ENCODE data around the gene SLAMF9. TPM values are rescaled to one million over a fixed set of nuclear protein-coding genes. Genes with fewer than 3 reads are reported as not detected.

Gene SLAMF9
- total and polyA plus RNA-seq, 2 of the 8 experiments (the other 6 are each of a cell fraction or from before 2014, with no cell fraction given), result not detected

- POLR2A ChIA-PET (ENCODE audit: partially characterized antibody), result no interaction called here
- Histone ChIP-seq H3K9me3 (ENCODE audit: insufficient read depth in 2 of 2, low read depth in 1 of 2, low read length in 1 of 2) (no peaks in the 10 kb centered on the region), H3K56ac (replicated peaks; ENCODE audit: insufficient read length, low read depth, low read length) (no peak overlapping the region), H2AK5ac (ENCODE audit: low read depth, low read length) (no peak overlapping the region), H3K27ac (ENCODE audit: low read depth, low read length) (no peak overlapping the region), H4K20me1 (replicated peaks in 1 of 2; ENCODE audit: control insufficient read depth in 1 of 2, insufficient read depth in 2 of 2, low read length in 2 of 2) (no peaks in the 10 kb centered on the region), H3K14ac (ENCODE audit: insufficient read length) (no peak overlapping the region), H3K23me2 (ENCODE audit: low read depth, low read length) (no peaks in the 10 kb centered on the region), H3K79me1 (ENCODE audit: low read depth, low read length) (no peaks in the 10 kb centered on the region), H4K91ac (replicated peaks; ENCODE audit: insufficient read length, low read length) (no peak overlapping the region), H3K36me3 (ENCODE audit: control insufficient read depth in 2 of 4, insufficient read depth in 4 of 4, low read length in 3 of 4) (no peaks in the 10 kb centered on the region), H2AFZ (ENCODE audit: low read length) (no peak overlapping the region), H3K4me2 (ENCODE audit: insufficient read depth in 1 of 2, low read depth in 2 of 2, low read length in 2 of 2) (no peak overlapping the region), H2BK120ac (replicated peaks; ENCODE audit: low read depth, low read length) (no peak overlapping the region), H3K4me3 (ENCODE audit: extremely low read depth in 1 of 4, insufficient read depth in 2 of 4, low read depth in 3 of 4, low read length in 4 of 4) (no peak overlapping the region), H3K4me1 (replicated peaks in 1 of 4; ENCODE audit: control insufficient read depth in 3 of 4, insufficient read depth in 4 of 4, low read length in 3 of 4) (no peaks in the 10 kb centered on the region), H2BK15ac (ENCODE audit: low read length) (no peak overlapping the region), H3K79me2 (ENCODE audit: control insufficient read depth in 1 of 2, insufficient read depth in 2 of 2, low read length in 2 of 2) (no peaks in the 10 kb centered on the region), H3K9ac (replicated peaks in 1 of 4; ENCODE audit: extremely low read depth in 1 of 4, low read depth in 3 of 4, low read length in 3 of 4) (no peak overlapping the region), H4K8ac (ENCODE audit: extremely low read depth, insufficient read depth, low read length) (no peak overlapping the region), H2BK12ac (ENCODE audit: low read depth, low read length) (no peak overlapping the region), H2BK5ac (ENCODE audit: low read depth, low read length) (no peak overlapping the region), H3K27me3 (replicated peaks in 1 of 4; ENCODE audit: control insufficient read depth in 3 of 4, extremely low read depth in 1 of 4, insufficient read depth in 3 of 4, low read length in 3 of 4) (no peaks in the 10 kb centered on the region), H2BK20ac (ENCODE audit: low read length) (no peak overlapping the region), H3K4ac (replicated peaks; ENCODE audit: insufficient read length, low read depth, low read length) (no peak overlapping the region), H3K18ac (ENCODE audit: extremely low read depth, low read length) (no peak overlapping the region), H4K5ac (ENCODE audit: insufficient read length, low read depth, low read length) (no peak overlapping the region), H3K23ac (ENCODE audit: insufficient read length) (no peak overlapping the region)
- CTCF ChIA-PET (ENCODE audit: partially characterized antibody), result interaction anchor here (8.9 kb wide), 1 partner anchor 10 kb away, joined by 98 read pairs; no protein-coding TSS in a partner anchor
- FAIRE-seq, result no peak
- WGBS, 2 experiments (ENCODE audit: extremely low coverage in 1 of 2, insufficient coverage in 1 of 2, insufficient read length in 1 of 2, insufficient replicate concordance in 2 of 2, low coverage in 1 of 2, low lambda C conversion rate in 2 of 2, missing lambda C conversion rate in 1 of 2), result 88% methylated on average over 2 of the region's 2 CpGs; no CpG with 5 or more reads in 1 of the 2 experiments
- no peak for TF ChIP-seq JUND (IDR thresholded peaks at IDR 0.05; ENCODE audit: low read length)
- TF ChIP-seq POLR2A (IDR thresholded peaks at IDR 0.05; ENCODE audit: control extremely low read depth in 1 of 2, low read depth in 2 of 2, low read length in 2 of 2), result no peak
- TF ChIP-seq E2F6 (IDR thresholded peaks at IDR 0.05), result no peak
- no peak for TF ChIP-seq SP1 (IDR thresholded peaks at IDR 0.05; ENCODE audit: low read depth, low read length)
- TF ChIP-seq POU5F1 (IDR thresholded peaks at IDR 0.05; ENCODE audit: low read depth, low read length), result no peak
- no peak for TF ChIP-seq BCL11A (IDR thresholded peaks at IDR 0.05; ENCODE audit: low read depth in 2 of 2, low read length in 2 of 2)
- no peak for DNase-seq (ENCODE audit: low read depth in 1 of 2, low spot score in 2 of 2)
Measured at GRCh38 chr1:159994896-159995295, 40.9 kb upstream of the SLAMF9 start.

Measured in H1 (cell line).